Fibroblast of lung (primary cell): ENCODE results near the gene IZUMO1R. TPM values are rescaled to one million over a fixed set of nuclear protein-coding genes. Genes with fewer than 3 reads are reported as not detected.

Source experiments
- DNase-seq, 2 donors: peaks; one replicate each; pipeline versions ENCODE4 v3.0.0 to v3.0.0-alpha.2; 2010; ENCODE audit warnings: low read depth in 2 of 2
- H2AFZ ChIP-seq: 2 replicates; pipeline ENCODE4 v1.5.1; 2012; ENCODE audit warnings: low read length, control low read depth, inconsistent platforms
- H3K27ac ChIP-seq: 2 replicates; pipeline ENCODE4 v1.5.1; 2011; ENCODE audit warnings: low read length, control low read depth; ENCODE audit not compliant: insufficient read depth
- H3K27me3 ChIP-seq: 2 replicates; pipeline ENCODE4 v1.5.1; 2011; ENCODE audit warnings: mild to moderate bottlenecking, low read length; ENCODE audit not compliant: control insufficient read depth, insufficient read depth
- H3K36me3 ChIP-seq: 2 replicates; pipeline ENCODE4 v1.5.1; 2011; ENCODE audit warnings: low read length; ENCODE audit not compliant: control insufficient read depth, insufficient read depth
- H3K4me1 ChIP-seq: 2 replicates; pipeline ENCODE4 v1.5.1; 2011; ENCODE audit warnings: low read length; ENCODE audit not compliant: control insufficient read depth, insufficient read depth; ENCODE audit errors: extremely low read depth
- H3K4me2 ChIP-seq: 2 replicates; pipeline ENCODE4 v1.5.1; 2011; ENCODE audit warnings: low read length, control low read depth; ENCODE audit not compliant: insufficient read depth; ENCODE audit errors: extremely low read depth
- H3K4me3 ChIP-seq, 4 experiments: fragments of 200-600 bp in 1 of 4; sonication (generic) in 1 of 4; replicated peaks in 1 of 4; 2 replicates each; pipeline ENCODE4 v1.5.1; 2011 to 2016; ENCODE audit warnings: low read length in 4 of 4, low read depth in 3 of 4, mild to moderate bottlenecking in 3 of 4, control low read depth in 2 of 4, inconsistent platforms in 1 of 4, mixed read lengths in 1 of 4; ENCODE audit not compliant: insufficient read depth in 1 of 4; ENCODE audit errors: control extremely low read depth in 1 of 4
- H3K79me2 ChIP-seq: 2 replicates; pipeline ENCODE4 v1.5.1; 2012; ENCODE audit warnings: mild to moderate bottlenecking, low read length, inconsistent platforms; ENCODE audit not compliant: control insufficient read depth, insufficient read depth
- H3K9ac ChIP-seq: 2 replicates; pipeline ENCODE4 v1.5.1; 2011; ENCODE audit warnings: mild to moderate bottlenecking, low read length, control low read depth; ENCODE audit not compliant: insufficient read depth
- H3K9me3 ChIP-seq: 2 replicates; pipeline ENCODE4 v1.5.1; 2012; ENCODE audit warnings: low read depth, low read length; ENCODE audit not compliant: control insufficient read depth, insufficient read depth
- H4K20me1 ChIP-seq: 2 replicates; pipeline ENCODE4 v1.5.1; 2011; ENCODE audit warnings: low read length; ENCODE audit not compliant: control insufficient read depth, insufficient read depth; ENCODE audit errors: extremely low read depth
- CTCF ChIP-seq, 2 donors: IDR thresholded peaks in 1 of 2; conservative IDR thresholded peaks in 1 of 2; 1 replicate in 1 of 2; 2 replicates in 1 of 2; pipeline ENCODE4 v1.5.1; 2011 to 2012; ENCODE audit warnings: low read length in 2 of 2, control low read depth in 1 of 2, inconsistent platforms in 1 of 2, low read depth in 1 of 2, mild to moderate bottlenecking in 1 of 2
- EZH2 ChIP-seq: IDR thresholded peaks from 2 replicates; pipeline ENCODE4 v1.5.1; 2012; ENCODE audit warnings: low read length, control low read depth, mild to moderate bottlenecking; ENCODE audit errors: missing control alignments
- polyA plus RNA-seq, 2 donors: library from polyadenylated mRNA; depleted of rRNA in 1 of 2; stranded (reverse) in 1 of 2; unstranded in 1 of 2; fragments of >200 nt; gene quantifications; 2 replicates each; pipeline ENCODE4 v1.2.1, GENCODE V29; 2011 to 2012; ENCODE audit warnings: missing spikeins in 1 of 2
- total RNA-seq: library from RNA; depleted of rRNA; stranded (reverse); fragments of >200 nt; gene quantifications from 2 replicates; pipeline ENCODE4 v1.2.1, GENCODE V29; 2014

IZUMO1R gene
- total and polyA plus RNA-seq, 2 donors (not counting 1 experiment from before 2014, with no cell fraction given) = not detected

- Histone ChIP-seq H3K9me3 (no peaks in the 10 kb centered on the region), H3K27me3 (no peaks in the 10 kb centered on the region), H3K27ac (no peak overlapping the region), H3K4me3 (no peak overlapping the region), H3K9ac (no peak overlapping the region), H3K36me3 (no peaks in the 10 kb centered on the region), H2AFZ (no peak overlapping the region), H4K20me1 (no peaks in the 10 kb centered on the region), H3K4me1 (no peaks in the 10 kb centered on the region), H3K79me2 (no peaks in the 10 kb centered on the region), H3K4me2 (no peak overlapping the region)
- DNase-seq = no peak
- no peak for TF ChIP-seq EZH2
- no peak for TF ChIP-seq CTCF (conservative IDR thresholded peaks at IDR 0.05 in 1 of 2, IDR thresholded peaks at IDR 0.05 in 1 of 2; ENCODE audit: low read depth in 1 of 2, low read length in 2 of 2)
Measured at GRCh38 chr11:94281324-94281723, 23.1 kb upstream of the IZUMO1R start.

- no peak overlapping the region for H3K9ac ChIP-seq
- H3K36me3 ChIP-seq = no peaks in the 10 kb centered on the region
- H4K20me1 ChIP-seq = no peaks in the 10 kb centered on the region
- TF ChIP-seq CTCF (conservative IDR thresholded peaks at IDR 0.05 in 1 of 2, IDR thresholded peaks at IDR 0.05 in 1 of 2; ENCODE audit: low read depth in 1 of 2, low read length in 2 of 2) (no peak), EZH2 (no peak)
- no peak for DNase-seq
- H3K79me2 ChIP-seq = no peaks in the 10 kb centered on the region
- H2AFZ ChIP-seq = no peak overlapping the region
- no peaks in the 10 kb centered on the region for H3K9me3 ChIP-seq
- H3K4me1 ChIP-seq = no peaks in the 10 kb centered on the region
- H3K27me3 ChIP-seq = no peaks in the 10 kb centered on the region
- H3K27ac ChIP-seq = no peak overlapping the region
- H3K4me3 ChIP-seq = no peak overlapping the region
- no peak overlapping the region for H3K4me2 ChIP-seq
Measured at GRCh38 chr11:94283678-94284077, 20.7 kb upstream of the IZUMO1R start.

GRCh38 chr11:94295534-94295933 is 8.8 kb upstream of the IZUMO1R start:
- no peaks in the 10 kb centered on the region for H3K79me2 ChIP-seq
- H3K9me3 ChIP-seq = no peaks in the 10 kb centered on the region
- H4K20me1 ChIP-seq = no peaks in the 10 kb centered on the region
- H3K4me3 ChIP-seq = no peak overlapping the region
- H2AFZ ChIP-seq = no peak overlapping the region
- no peak for TF ChIP-seq CTCF (conservative IDR thresholded peaks at IDR 0.05 in 1 of 2, IDR thresholded peaks at IDR 0.05 in 1 of 2; ENCODE audit: low read depth in 1 of 2, low read length in 2 of 2)
- TF ChIP-seq EZH2 = no peak
- H3K9ac ChIP-seq = no peak overlapping the region
- H3K27ac ChIP-seq = no peak overlapping the region
- no peaks in the 10 kb centered on the region for H3K27me3 ChIP-seq
- no peaks in the 10 kb centered on the region for H3K4me1 ChIP-seq
- H3K36me3 ChIP-seq = no peaks in the 10 kb centered on the region
- peak in 1 of 2 donors; percentile 27 for DNase-seq
- H3K4me2 ChIP-seq = no peak overlapping the region
